ENCODE results near the gene YBX1.
"Not testable (repeated sequence)": the region's sequence is repeated elsewhere in the genome, so short reads cannot be mapped to it uniquely, and the experiment has no call there.

Gene YBX1

GRCh38 chr1:42681741-42682483 lies at the start of gene YBX1:
Gene YBX1, plus strand, starts transcription at chr1:42682418. Its CDS starts 148 bp downstream, at chr1:42682566.
- peak; percentile 80 to 99 for DNase-seq

GRCh38 chr1:42639116-42639515 lies 43.1 kb upstream of the YBX1 start:
- DNase-seq, result no peak

- peak in 1 of 2 donors; percentile 40 for DNase-seq
Measured at GRCh38 chr1:42646056-42646455, 36.2 kb upstream of the YBX1 start.

- no peak for DNase-seq
Measured at GRCh38 chr1:42657201-42657600, 25.0 kb upstream of the YBX1 start.

- peak; percentile 76 to 89 for DNase-seq
Measured at GRCh38 chr1:42657981-42658876, 24.0 kb upstream of the YBX1 start, which contains the start of gene PPIH. Gene PPIH, plus strand, starts transcription at chr1:42658423. Its CDS starts 24 bp downstream, at chr1:42658447.

- DNase-seq, result no peak
Measured at GRCh38 chr1:42658877-42659337, 23.3 kb upstream of the YBX1 start.

GRCh38 chr1:42660907-42661500 lies 21.2 kb upstream of the YBX1 start:
- no peak for DNase-seq

- DNase-seq, result no peak
Measured at GRCh38 chr1:42669936-42670335, 12.3 kb upstream of the YBX1 start.

- DNase-seq, result no peak
Measured at GRCh38 chr1:42670425-42670824, 11.8 kb upstream of the YBX1 start.

- no peak for DNase-seq
Measured at GRCh38 chr1:42674214-42674613, 8.0 kb upstream of the YBX1 start.

- DNase-seq, result no peak
Measured at GRCh38 chr1:42674682-42675081, 7.5 kb upstream of the YBX1 start.

GRCh38 chr1:42675467-42675866 lies 6.8 kb upstream of the YBX1 start:
- DNase-seq, result no peak

GRCh38 chr1:42676534-42677087 lies 5.6 kb upstream of the YBX1 start:
- DNase-seq, result no peak

GRCh38 chr1:42679364-42679983 lies 2.7 kb upstream of the YBX1 start:
- DNase-seq, result no peak

- no peak for DNase-seq
Measured at GRCh38 chr1:42680055-42680454, 2.2 kb upstream of the YBX1 start.

- no peak for DNase-seq
Measured at GRCh38 chr1:42680921-42681683, 1.1 kb upstream of the YBX1 start.

- DNase-seq, result not testable (repeated sequence)
Measured at GRCh38 chr1:42682484-42682738, 193 bp downstream of the YBX1 start.

GRCh38 chr1:42682739-42683531 lies 717 bp downstream of the YBX1 start:
- DNase-seq, result peak; percentile 37 to 44

- DNase-seq, result no peak
Measured at GRCh38 chr1:42684139-42684538, 1.9 kb downstream of the YBX1 start.

- no peak for DNase-seq
Measured at GRCh38 chr1:42686418-42686817, 4.2 kb downstream of the YBX1 start.

- no peak for DNase-seq
Measured at GRCh38 chr1:42689912-42690311, 7.7 kb downstream of the YBX1 start.

Data from bone marrow (tissue), 2 donors.